Gastroesophageal sphincter (tissue), 4 donors: ENCODE measurements around the gene SYNDIG1. TPM values are rescaled to one million over a fixed set of nuclear protein-coding genes. Genes with fewer than 3 reads are reported as not detected.

ENCODE experiments used
- ATAC-seq: fragments of 150-250 bp; one replicate; pipeline ENCODE4 v1.9.1; 2016; ENCODE audit warnings: mild to moderate bottlenecking, moderate library complexity
- H3K27ac ChIP-seq, 4 donors: fragments of 200-600 bp; sonication (generic) in 3 of 4; 1 replicate in 3 of 4; 2 replicates in 1 of 4; pipeline ENCODE4 v1.5.1; 2016 to 2019
- H3K27me3 ChIP-seq: fragments of 200-600 bp; sonication (generic); one replicate; pipeline ENCODE4 v1.5.1; 2019
- H3K36me3 ChIP-seq, 2 donors: fragments of 200-600 bp; sonication (generic); one replicate each; pipeline ENCODE4 v1.5.1; 2019; ENCODE audit warnings: control low read depth in 1 of 2
- H3K4me1 ChIP-seq, 3 donors: fragments of 200-600 bp; sonication (generic); 1 replicate in 2 of 3; 2 replicates in 1 of 3; pipeline ENCODE4 v1.5.1; 2016 to 2019; ENCODE audit warnings: control low read depth in 2 of 3
- H3K4me3 ChIP-seq, 2 donors: fragments of 200-600 bp; sonication (generic); one replicate each; pipeline ENCODE4 v1.5.1; 2019; ENCODE audit warnings: mild to moderate bottlenecking in 1 of 2, moderate library complexity in 1 of 2
- H3K9me3 ChIP-seq, 3 donors: fragments of 200-600 bp; sonication (generic); one replicate each; pipeline ENCODE4 v1.5.1; 2017 to 2019; ENCODE audit warnings: control low read depth in 2 of 3
- EP300 ChIP-seq: sonication (generic); formaldehyde crosslinking; IDR thresholded peaks from one replicate; pipeline ENCODE4 v1.6.1; 2017; ENCODE audit warnings: antibody characterized with exemption, mild to moderate bottlenecking
- POLR2A ChIP-seq, 2 donors: fragments of 450-650 bp; IDR thresholded peaks; one replicate each; pipeline ENCODE4 v1.6.1; 2017; ENCODE audit warnings: antibody characterized with exemption in 2 of 2, mild to moderate bottlenecking in 2 of 2, moderate library complexity in 1 of 2
- POLR2AphosphoS5 ChIP-seq: sonication (generic); formaldehyde crosslinking; IDR thresholded peaks from one replicate; pipeline ENCODE4 v1.6.1; 2017; ENCODE audit warnings: antibody characterized with exemption
- WGBS, 2 donors: methylation state at CpG; one replicate each; pipeline ENCODE4 v1.1.5; 2018; ENCODE audit warnings: low coverage in 1 of 2; 5-methylcytosine and 5-hydroxymethylcytosine counted together
- total RNA-seq, 4 donors: library from RNA; depleted of rRNA; stranded (reverse); fragments of >200 nt; gene quantifications; one replicate each; pipeline ENCODE4 v1.1.0, GENCODE V29; 2016
- TF ChIP-seq, protein P1 (sequence below), 4 experiments: fragments of 200-600 bp in 2 of 4; fragments of 450-650 bp in 2 of 4; sonication (generic) in 1 of 4; IDR thresholded peaks; one replicate each; pipeline ENCODE4 v1.5.1; 2017 to 2019; ENCODE audit warnings: antibody characterized with exemption in 4 of 4, mild to moderate bottlenecking in 2 of 4, moderate library complexity in 2 of 4

Gene SYNDIG1
- total RNA-seq, 4 donors from 2014 or later: 0.15 to 0.40 (median 0.16) TPM; not detected in 1

DNA sequence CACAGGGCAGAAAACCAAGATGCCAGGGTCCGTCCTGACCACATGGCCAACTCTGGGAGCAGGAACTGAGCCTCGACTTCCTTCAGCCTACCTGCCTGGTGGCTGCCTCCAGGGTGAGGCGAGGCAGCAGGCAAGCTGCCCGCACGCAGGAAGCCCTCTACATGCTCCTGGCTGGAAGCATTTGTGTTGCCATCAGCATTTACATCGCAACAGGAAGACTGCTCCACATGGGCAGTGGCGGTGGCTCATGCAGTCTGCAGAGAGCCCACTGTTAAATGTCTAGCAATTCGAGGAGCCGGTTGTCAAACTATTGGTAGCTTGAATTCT is 233.8 kb downstream of the SYNDIG1 start:
- ATAC-seq: no peak
- no peak overlapping the region for H3K4me3 ChIP-seq
- H3K9me3 ChIP-seq: no peaks in the 10 kb centered on the region
- H3K27ac ChIP-seq: no peak overlapping the region
- H3K4me1 ChIP-seq: no peaks in the 10 kb centered on the region
- H3K27me3 ChIP-seq: no peaks in the 10 kb centered on the region
- H3K36me3 ChIP-seq: no peaks in the 10 kb centered on the region
- TF ChIP-seq EP300 (no peak), POLR2AphosphoS5 (no peak), POLR2A (IDR thresholded peaks at IDR 0.05) (no peak)
- TF ChIP-seq, protein P1, sequence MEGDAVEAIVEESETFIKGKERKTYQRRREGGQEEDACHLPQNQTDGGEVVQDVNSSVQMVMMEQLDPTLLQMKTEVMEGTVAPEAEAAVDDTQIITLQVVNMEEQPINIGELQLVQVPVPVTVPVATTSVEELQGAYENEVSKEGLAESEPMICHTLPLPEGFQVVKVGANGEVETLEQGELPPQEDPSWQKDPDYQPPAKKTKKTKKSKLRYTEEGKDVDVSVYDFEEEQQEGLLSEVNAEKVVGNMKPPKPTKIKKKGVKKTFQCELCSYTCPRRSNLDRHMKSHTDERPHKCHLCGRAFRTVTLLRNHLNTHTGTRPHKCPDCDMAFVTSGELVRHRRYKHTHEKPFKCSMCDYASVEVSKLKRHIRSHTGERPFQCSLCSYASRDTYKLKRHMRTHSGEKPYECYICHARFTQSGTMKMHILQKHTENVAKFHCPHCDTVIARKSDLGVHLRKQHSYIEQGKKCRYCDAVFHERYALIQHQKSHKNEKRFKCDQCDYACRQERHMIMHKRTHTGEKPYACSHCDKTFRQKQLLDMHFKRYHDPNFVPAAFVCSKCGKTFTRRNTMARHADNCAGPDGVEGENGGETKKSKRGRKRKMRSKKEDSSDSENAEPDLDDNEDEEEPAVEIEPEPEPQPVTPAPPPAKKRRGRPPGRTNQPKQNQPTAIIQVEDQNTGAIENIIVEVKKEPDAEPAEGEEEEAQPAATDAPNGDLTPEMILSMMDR (IDR thresholded peaks at IDR 0.05): no peak
- 88% methylated on average over 2 of the region's 9 CpGs; no CpG with 5 or more reads in 1 of the 2 donors for WGBS, 2 donors

- no peaks in the 10 kb centered on the region for H3K9me3 ChIP-seq
- 90 to 94% methylated on average over 3 of the region's 3 CpGs for WGBS, 2 donors
- no peak for ATAC-seq
- no peak for TF ChIP-seq EP300
- TF ChIP-seq, protein P1 (IDR thresholded peaks at IDR 0.05): no peak
- no peak for TF ChIP-seq POLR2A (IDR thresholded peaks at IDR 0.05)
- no peak for TF ChIP-seq POLR2AphosphoS5
- H3K27me3 ChIP-seq: no peaks in the 10 kb centered on the region
- no peaks in the 10 kb centered on the region for H3K4me1 ChIP-seq
- no peaks in the 10 kb centered on the region for H3K36me3 ChIP-seq
- no peak overlapping the region for H3K4me3 ChIP-seq
- no peak overlapping the region for H3K27ac ChIP-seq
Measured at GRCh38 chr20:24704899-24705298, 235.5 kb downstream of the SYNDIG1 start.

GRCh38 chr20:24705486-24705885 is 236.1 kb downstream of the SYNDIG1 start:
- no peaks in the 10 kb centered on the region for H3K27me3 ChIP-seq
- no peaks in the 10 kb centered on the region for H3K9me3 ChIP-seq
- H3K4me3 ChIP-seq: no peak overlapping the region
- TF ChIP-seq POLR2A (IDR thresholded peaks at IDR 0.05): no peak
- TF ChIP-seq POLR2AphosphoS5: no peak
- TF ChIP-seq EP300: no peak
- TF ChIP-seq, protein P1 (IDR thresholded peaks at IDR 0.05): no peak
- no peak for ATAC-seq
- H3K4me1 ChIP-seq: no peaks in the 10 kb centered on the region
- 77 to 86% methylated on average over 4 of the region's 4 CpGs for WGBS, 2 donors
- no peak overlapping the region for H3K27ac ChIP-seq
- H3K36me3 ChIP-seq: no peaks in the 10 kb centered on the region

DNA sequence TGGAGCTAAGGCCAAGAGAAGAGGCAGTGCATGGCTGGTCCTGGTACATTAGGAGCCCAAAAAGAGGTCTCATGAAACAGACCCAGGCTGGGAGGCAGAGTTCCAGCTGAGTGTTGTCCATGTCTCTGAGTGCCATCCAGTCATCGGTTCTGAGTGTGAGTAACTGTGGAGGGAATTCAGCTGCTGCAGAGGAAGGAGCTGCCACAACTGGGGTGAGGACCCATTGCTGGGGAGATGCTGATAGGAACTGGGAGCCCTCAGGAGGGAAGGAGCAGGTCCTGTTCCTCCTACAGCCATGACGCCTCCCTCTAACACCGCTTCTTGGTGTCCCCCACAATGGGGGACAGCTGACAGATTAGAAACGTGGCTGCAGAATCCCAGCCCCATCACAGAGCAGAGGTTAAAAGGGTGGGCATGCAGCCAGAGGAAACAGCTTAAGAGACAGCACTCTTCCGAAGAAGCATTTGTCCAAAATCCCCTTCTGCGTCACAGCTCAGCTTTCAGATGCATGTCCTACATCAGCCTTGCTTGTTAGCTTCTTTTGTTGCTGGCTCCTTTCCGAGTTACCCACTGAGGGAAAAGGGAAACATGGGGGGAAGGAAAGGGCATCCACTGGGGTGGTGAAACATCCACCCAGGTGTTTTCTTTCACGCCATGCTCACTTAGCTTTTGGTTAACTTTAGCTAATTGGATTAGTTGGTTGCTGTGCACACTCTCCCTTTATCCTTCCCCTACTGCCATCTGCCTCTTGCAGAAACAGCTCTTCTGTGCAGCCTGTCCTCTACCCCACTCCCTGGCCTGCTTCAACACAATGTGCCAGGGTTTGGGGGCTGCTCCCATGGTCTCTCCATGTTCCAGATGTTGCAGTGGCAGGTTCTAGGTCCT is 239.2 kb downstream of the SYNDIG1 start:
- Histone ChIP-seq H3K27me3 (no peaks in the 10 kb centered on the region), H3K9me3 (peaks cover 0 to 4% (median 0%) of the 10 kb centered on the region in 3 donors), H3K4me1 (no peaks in the 10 kb centered on the region), H3K27ac (no peak overlapping the region), H3K4me3 (no peak overlapping the region), H3K36me3 (no peaks in the 10 kb centered on the region)
- TF ChIP-seq POLR2AphosphoS5 (no peak), EP300 (no peak), POLR2A (IDR thresholded peaks at IDR 0.05) (no peak)
- TF ChIP-seq, protein P1 (IDR thresholded peaks at IDR 0.05): no peak
- ATAC-seq: no peak
- 47 to 57% methylated on average over 5 of the region's 8 CpGs for WGBS, 2 donors
